ENCODE measurements around the gene BEX5. TPM values are rescaled to one million over a fixed set of nuclear protein-coding genes. Genes with fewer than 3 reads are reported as not detected.

BEX5 gene
- total and polyA plus RNA-seq, 8 donors, result 7.8 to 35.8 (median 10.0) TPM

DNA sequence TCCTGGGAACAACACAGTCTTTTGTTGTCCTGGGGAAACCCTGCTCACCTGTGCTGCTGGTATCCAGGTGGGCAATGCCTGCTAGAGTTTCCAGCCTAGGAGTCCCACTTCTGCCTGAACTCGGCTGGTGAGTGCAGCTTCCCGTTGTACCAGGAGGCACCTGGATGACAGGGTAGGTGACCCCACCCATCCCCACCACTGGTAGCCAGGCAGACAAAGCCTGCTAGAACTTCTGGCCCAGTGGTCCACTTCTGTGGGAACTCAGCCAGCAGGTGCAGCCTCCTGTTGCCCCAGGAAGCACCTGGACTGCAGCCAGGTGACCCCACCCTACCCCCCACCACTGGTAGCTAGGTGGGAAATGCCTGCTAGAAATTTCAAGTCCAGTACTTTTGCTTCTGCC is 40.0 kb downstream of the BEX5 start:
- Histone ChIP-seq H3K4me1 (no peaks in the 10 kb centered on the region), H3K4me3 (no peak overlapping the region), H3K27me3 (peaks cover 0 to 8% (median 0%) of the 10 kb centered on the region in 4 donors), H3K27ac (no peak overlapping the region), H3K36me3 (no peaks in the 10 kb centered on the region), H3K9me3 (peaks cover 0 to 4% (median 0%) of the 10 kb centered on the region in 4 donors)
- FAIRE-seq, result no peak
- WGBS, 2 donors, result 24 to 41% methylated on average over 2 of the region's 2 CpGs
- DNase-seq, result peak in 2 of 6 donors; percentile 15 to 48
- intact Hi-C loops (cut with DNase I), result no loop called here
- no peak for TF ChIP-seq CTCF (IDR thresholded peaks at IDR 0.05)
- ATAC-seq, result peak in 1 of 4 donors; percentile 71

DNA sequence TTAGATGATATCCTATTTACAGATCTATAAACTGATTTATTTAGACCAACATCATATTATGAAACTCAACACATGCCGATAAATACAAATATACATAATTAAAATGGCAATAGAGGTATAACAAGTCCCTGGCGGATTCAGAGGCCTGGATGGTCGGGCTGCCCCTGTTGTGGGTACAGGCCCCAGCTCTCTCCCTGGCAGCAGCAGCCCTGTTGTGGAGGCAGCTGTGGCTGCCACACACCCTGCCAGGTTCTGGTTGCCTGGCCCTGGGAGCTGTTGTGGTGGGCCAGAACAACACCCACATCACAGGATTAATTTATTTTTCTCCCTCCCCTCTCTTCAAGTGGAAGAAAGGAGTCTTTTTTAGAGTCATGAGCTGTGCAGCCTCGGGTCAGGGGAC is 42.4 kb downstream of the BEX5 start:
- no peak for DNase-seq
- H3K4me3 ChIP-seq, result no peak overlapping the region
- TF ChIP-seq CTCF (IDR thresholded peaks at IDR 0.05), result no peak
- peaks cover 0 to 8% (median 0%) of the 10 kb centered on the region in 4 donors for H3K27me3 ChIP-seq
- H3K27ac ChIP-seq, result no peak overlapping the region
- intact Hi-C loops (cut with DNase I), result no loop called here
- H3K9me3 ChIP-seq, result peaks cover 0 to 4% (median 0%) of the 10 kb centered on the region in 4 donors
- no peaks in the 10 kb centered on the region for H3K4me1 ChIP-seq
- no peak for FAIRE-seq
- H3K36me3 ChIP-seq, result no peaks in the 10 kb centered on the region
- ATAC-seq, result no peak
- WGBS, 2 donors, result 63 to 70% methylated on average over 4 of the region's 4 CpGs

Other genes starting within 250 kb of the BEX5 start
- gene ZMAT1, start 223.9 kb downstream of the BEX5 start, total RNA-seq, result 1 to 10 TPM; 2.8 to 6.6 (median 4.9) TPM
- gene ZMAT1, start 223.9 kb downstream of the BEX5 start, polyA plus RNA-seq, result 10 to 100 TPM; 11.7 to 26.7 TPM
- gene TCEAL2, start 30.3 kb downstream of the BEX5 start, total RNA-seq, result 1 to 10 TPM in 4 of 6 donors, under 1 TPM in 2; 0.37 to 2.3 (median 1.4) TPM
- gene TCEAL2, start 30.3 kb downstream of the BEX5 start, polyA plus RNA-seq, result 10 to 100 TPM in 1 of 2 donors, 1 to 10 TPM in 1; 7.4 to 24.2 TPM
- gene TCEAL6, start 13.5 kb downstream of the BEX5 start, total RNA-seq, result under 1 TPM in 1 of 6 donors, not detected in 5; 0.14 TPM
- gene TCEAL6, start 13.5 kb downstream of the BEX5 start, polyA plus RNA-seq, result 1 to 10 TPM in 1 of 2 donors, under 1 TPM in 1; 0.49 to 2.2 TPM
- gene TCP11X1, start 59.3 kb upstream of the BEX5 start, total RNA-seq, result not detected
- not detected for gene TCP11X1, start 59.3 kb upstream of the BEX5 start, polyA plus RNA-seq
- not detected for gene NXF2, start 91.2 kb upstream of the BEX5 start, total RNA-seq
- under 1 TPM in 1 of 2 donors, not detected in 1; 0.11 TPM for gene NXF2, start 91.2 kb upstream of the BEX5 start, polyA plus RNA-seq